ENCODE results near the gene JAZF1. TPM values are rescaled to one million over a fixed set of nuclear protein-coding genes. Genes with fewer than 3 reads are reported as not detected.

Gene JAZF1
- total and polyA plus RNA-seq, 2 of the 8 experiments (the other 6 are each of a cell fraction or from before 2014, with no cell fraction given), result 2.6 to 21.8 TPM

GRCh38 chr7:27939893-27940292, 240.7 kb downstream of the JAZF1 start:
- ChIA-PET CTCF (ENCODE audit: partially characterized antibody) (interaction anchor here (1.4 to 2.0 kb wide), 2 partner anchors 13 to 122 kb away, joined by 3 to 4 read pairs; no protein-coding TSS in a partner anchor), POLR2A (ENCODE audit: partially characterized antibody) (no interaction called here)
- H3K14ac ChIP-seq (ENCODE audit: insufficient read length), result no peak overlapping the region
- no peaks in the 10 kb centered on the region for H3K4me1 ChIP-seq (replicated peaks in 1 of 4; ENCODE audit: control insufficient read depth in 3 of 4, insufficient read depth in 4 of 4, low read length in 3 of 4)
- H4K91ac ChIP-seq (replicated peaks; ENCODE audit: insufficient read length, low read length), result no peak overlapping the region
- H2BK120ac ChIP-seq (replicated peaks; ENCODE audit: low read depth, low read length), result no peak overlapping the region
- H2BK5ac ChIP-seq (ENCODE audit: low read depth, low read length), result no peak overlapping the region
- H3K23me2 ChIP-seq (ENCODE audit: low read depth, low read length), result no peaks in the 10 kb centered on the region; the same call in 1 of the 2 replicates
- H3K36me3 ChIP-seq (ENCODE audit: control insufficient read depth in 2 of 4, insufficient read depth in 4 of 4, low read length in 3 of 4), result no peaks in the 10 kb centered on the region
- H3K4me2 ChIP-seq (ENCODE audit: insufficient read depth in 1 of 2, low read depth in 2 of 2, low read length in 2 of 2), result no peak overlapping the region
- FAIRE-seq, result no peak
- H4K5ac ChIP-seq (ENCODE audit: insufficient read length, low read depth, low read length), result no peak overlapping the region
- H3K9me3 ChIP-seq (ENCODE audit: insufficient read depth in 2 of 2, low read depth in 1 of 2, low read length in 1 of 2), result no peaks in the 10 kb centered on the region
- 86% methylated on average over 10 of the region's 10 CpGs; no CpG with 5 or more reads in 1 of the 2 experiments for WGBS, 2 experiments (ENCODE audit: extremely low coverage in 1 of 2, insufficient coverage in 1 of 2, insufficient read length in 1 of 2, insufficient replicate concordance in 2 of 2, low coverage in 1 of 2, low lambda C conversion rate in 2 of 2, missing lambda C conversion rate in 1 of 2)
- H2BK15ac ChIP-seq (ENCODE audit: low read length), result no peak overlapping the region
- no peak overlapping the region for H2BK12ac ChIP-seq (ENCODE audit: low read depth, low read length)
- H3K79me1 ChIP-seq (ENCODE audit: low read depth, low read length), result no peaks in the 10 kb centered on the region; the same call in 1 of the 2 replicates
- H3K56ac ChIP-seq (replicated peaks; ENCODE audit: insufficient read length, low read depth, low read length), result no peak overlapping the region
- no peaks in the 10 kb centered on the region for H4K20me1 ChIP-seq (replicated peaks in 1 of 2; ENCODE audit: control insufficient read depth in 1 of 2, insufficient read depth in 2 of 2, low read length in 2 of 2)
- H3K79me2 ChIP-seq (ENCODE audit: control insufficient read depth in 1 of 2, insufficient read depth in 2 of 2, low read length in 2 of 2), result no peaks in the 10 kb centered on the region
- H4K8ac ChIP-seq (ENCODE audit: extremely low read depth, insufficient read depth, low read length), result no peak overlapping the region; the same call in 1 of the 2 replicates
- no peaks in the 10 kb centered on the region for H3K27me3 ChIP-seq (replicated peaks in 1 of 4; ENCODE audit: control insufficient read depth in 3 of 4, extremely low read depth in 1 of 4, insufficient read depth in 3 of 4, low read length in 3 of 4)
- no peak overlapping the region for H3K27ac ChIP-seq (ENCODE audit: low read depth, low read length)
- no peak overlapping the region for H3K4me3 ChIP-seq (ENCODE audit: extremely low read depth in 1 of 4, insufficient read depth in 2 of 4, low read depth in 3 of 4, low read length in 4 of 4)
- H2AK5ac ChIP-seq (ENCODE audit: low read depth, low read length), result no peak overlapping the region
- no peak overlapping the region for H3K4ac ChIP-seq (replicated peaks; ENCODE audit: insufficient read length, low read depth, low read length)
- no peak overlapping the region for H3K18ac ChIP-seq (ENCODE audit: extremely low read depth, low read length)
- H2AFZ ChIP-seq (ENCODE audit: low read length), result no peak overlapping the region
- no peak for DNase-seq (ENCODE audit: low read depth in 1 of 2, low spot score in 2 of 2)
- H3K9ac ChIP-seq (replicated peaks in 1 of 4; ENCODE audit: extremely low read depth in 1 of 4, low read depth in 3 of 4, low read length in 3 of 4), result no peak overlapping the region
- H3K23ac ChIP-seq (ENCODE audit: insufficient read length), result no peak overlapping the region
- H2BK20ac ChIP-seq (ENCODE audit: low read length), result no peak overlapping the region
- TF ChIP-seq FOSL1 (IDR thresholded peaks at IDR 0.05; ENCODE audit: insufficient read depth, low read depth, low read length) (no peak), TBP (IDR thresholded peaks at IDR 0.05; ENCODE audit: low read depth, low read length) (no peak), SIN3A (conservative IDR thresholded peaks at IDR 0.05 in 1 of 2, IDR thresholded peaks at IDR 0.05 in 1 of 2; ENCODE audit: low read depth in 1 of 2, low read length in 2 of 2) (no peak), CBX5 (IDR thresholded peaks at IDR 0.05; ENCODE audit: low read depth, low read length) (no peak), CHD1 (IDR thresholded peaks at IDR 0.05; ENCODE audit: low read depth, low read length) (no peak), MAFK (IDR thresholded peaks at IDR 0.05; ENCODE audit: low read depth, low read length) (no peak), EZH2 (IDR thresholded peaks at IDR 0.05; ENCODE audit: low read depth, low read length, severe bottlenecking) (no peak)

Data from H1 (cell line).